CD4-positive, alpha-beta T cell treated with Interleukin-6 for 4 hours (primary cell): ENCODE measurements around the gene ABLIM1.

Experiments used
- DNase-seq: peaks from one replicate; pipeline ENCODE4 v3.0.0-alpha.2; 2020; ENCODE audit warnings: mixed read lengths

Gene ABLIM1

DNA sequence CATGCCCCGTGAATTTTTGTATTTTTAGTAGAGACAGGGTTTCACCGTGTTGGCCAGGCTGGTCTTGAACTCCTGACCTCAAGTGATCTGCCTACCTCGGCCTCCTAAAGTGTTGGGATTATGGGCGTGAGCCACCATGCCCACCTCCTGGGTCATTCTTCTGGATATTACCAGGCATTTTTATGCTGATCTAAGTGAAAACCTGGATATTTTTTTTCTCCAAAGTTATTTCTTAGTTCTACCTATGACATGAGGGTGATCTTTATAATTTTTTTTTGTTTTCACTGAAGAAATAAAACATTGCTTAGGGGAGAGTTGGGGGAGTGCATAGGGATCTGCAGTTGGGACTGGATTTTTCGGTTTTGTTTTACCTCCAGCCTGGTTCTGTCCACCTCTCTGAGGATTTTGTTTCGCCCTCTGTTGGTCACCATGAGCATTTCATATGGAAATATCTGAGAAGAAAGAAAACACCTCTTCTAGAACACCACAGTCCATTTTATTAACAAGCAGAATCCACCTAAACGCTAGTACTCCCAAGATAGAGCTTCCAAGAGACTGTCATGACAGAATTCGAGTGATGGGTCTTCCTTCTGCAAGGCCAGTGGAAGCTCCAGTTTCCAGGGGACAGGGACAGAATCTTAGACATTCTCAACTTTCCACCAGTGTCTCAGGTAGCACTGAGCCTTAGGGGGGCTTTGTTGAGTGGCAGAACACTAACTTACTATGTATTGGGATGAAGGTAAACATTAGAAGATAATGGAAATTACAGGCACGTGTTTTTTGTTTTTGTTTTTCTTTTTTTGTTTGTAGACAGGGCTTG, 220.4 kb downstream of the ABLIM1 start:
- DNase-seq: no peak

DNA sequence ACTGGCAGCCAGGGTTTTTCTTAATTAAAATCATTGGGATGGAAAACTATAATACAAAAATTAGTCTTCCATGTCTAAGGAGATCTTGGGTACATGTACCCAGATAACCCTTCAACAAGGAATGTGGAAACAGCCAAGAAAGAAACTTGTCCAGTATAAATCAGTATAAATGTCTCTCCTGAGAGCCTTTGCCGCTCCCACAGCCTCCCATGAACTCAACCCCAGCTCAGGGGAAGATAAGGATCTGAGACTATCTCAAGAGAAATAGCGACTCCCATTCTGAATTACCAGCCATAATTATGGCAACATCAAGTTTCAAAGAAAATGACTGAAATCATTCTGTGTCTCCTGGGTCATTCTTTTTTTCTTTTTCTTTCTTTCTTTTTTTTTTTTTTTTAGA, 221.1 kb downstream of the ABLIM1 start:
- no peak for DNase-seq

DNA sequence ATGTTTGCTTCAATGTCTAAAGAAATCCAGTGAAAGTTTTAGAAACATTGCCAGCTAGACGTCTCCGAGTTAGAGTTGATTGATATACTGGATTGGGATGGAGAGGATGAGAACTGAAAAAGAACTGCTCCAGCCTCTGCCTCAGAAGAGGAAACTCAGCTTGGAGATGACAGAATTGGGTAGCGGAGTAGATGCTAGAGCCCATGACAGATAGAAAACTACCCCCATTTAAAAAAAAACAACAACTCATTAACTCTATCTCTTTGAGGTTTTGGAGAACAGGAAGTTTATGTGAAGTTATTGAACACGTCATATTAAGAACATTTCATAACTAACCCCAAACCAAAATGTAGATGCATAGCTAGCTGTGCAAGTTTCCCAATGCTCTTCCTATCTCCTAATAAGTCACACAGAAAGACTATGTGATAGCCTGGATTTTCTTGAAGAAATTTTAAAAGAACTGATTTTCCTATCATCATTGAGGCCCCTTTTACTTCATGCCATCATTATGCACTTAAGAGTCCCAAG, 225.4 kb downstream of the ABLIM1 start:
- no peak for DNase-seq

DNA sequence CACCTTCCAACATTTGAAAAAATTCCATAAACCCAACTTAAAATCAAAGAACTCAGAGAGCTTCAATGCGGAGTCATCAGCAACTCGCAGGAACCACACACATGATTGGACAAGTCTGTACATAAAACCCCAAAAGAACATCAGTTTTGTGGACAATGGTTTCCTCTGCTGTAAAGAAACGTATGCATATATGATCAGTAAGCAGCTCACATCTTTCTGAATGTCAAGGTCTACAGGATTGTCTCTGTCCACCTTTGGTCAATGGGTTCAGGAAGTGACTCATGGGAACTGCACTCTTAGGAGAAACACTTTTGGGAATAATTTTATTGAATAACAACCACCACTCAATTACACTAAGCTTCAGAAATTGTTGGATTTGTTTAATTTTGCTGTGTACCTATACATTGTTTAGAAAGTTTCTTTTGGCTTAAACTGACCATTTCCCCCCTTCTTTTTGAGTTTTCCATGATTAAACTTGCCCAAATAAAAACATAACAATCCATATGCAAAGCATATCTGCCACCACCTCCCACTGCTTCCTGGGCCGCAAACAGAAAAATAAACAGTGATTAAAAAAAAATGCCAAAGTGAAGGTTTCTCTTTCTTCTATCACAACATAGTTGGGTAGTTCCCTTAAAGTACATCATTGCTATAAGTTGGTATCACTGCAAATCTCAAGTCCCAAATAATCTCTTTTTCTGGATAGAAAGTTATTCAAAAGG, 226.5 kb downstream of the ABLIM1 start:
- no peak for DNase-seq

DNA sequence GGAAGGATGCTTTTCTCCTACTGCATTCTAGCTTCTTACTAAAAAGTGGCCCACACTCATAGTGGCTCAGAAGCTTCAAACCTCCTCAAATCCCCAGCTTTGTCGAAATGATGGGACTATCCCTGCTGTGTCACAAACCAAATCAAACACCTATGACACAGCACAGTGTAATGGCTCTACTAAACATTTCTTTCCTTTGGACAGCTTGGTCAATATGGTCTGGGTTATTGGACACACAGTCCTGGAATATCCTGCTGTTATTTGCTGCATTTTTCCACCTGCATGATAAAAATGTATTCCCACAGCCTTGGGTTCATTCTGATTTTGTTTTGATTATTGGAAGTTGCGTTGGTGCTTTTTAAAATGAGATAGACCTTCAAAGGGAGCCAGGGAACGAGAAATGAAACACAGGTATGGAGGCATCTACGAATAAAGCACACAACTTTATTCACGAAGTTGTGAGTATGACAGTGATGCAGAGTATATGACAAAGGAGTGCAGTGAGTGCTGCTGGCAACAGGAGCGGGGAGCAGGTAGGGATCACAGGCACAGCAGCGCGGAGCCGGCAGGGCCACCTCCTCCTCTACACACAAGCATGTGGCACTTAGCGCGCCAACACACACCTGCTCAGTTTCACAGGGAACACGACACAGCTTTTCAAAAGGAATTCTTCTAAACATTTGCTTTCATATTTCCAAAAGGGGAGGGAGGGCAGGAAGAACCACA, 227.2 kb downstream of the ABLIM1 start:
- DNase-seq: no peak

DNA sequence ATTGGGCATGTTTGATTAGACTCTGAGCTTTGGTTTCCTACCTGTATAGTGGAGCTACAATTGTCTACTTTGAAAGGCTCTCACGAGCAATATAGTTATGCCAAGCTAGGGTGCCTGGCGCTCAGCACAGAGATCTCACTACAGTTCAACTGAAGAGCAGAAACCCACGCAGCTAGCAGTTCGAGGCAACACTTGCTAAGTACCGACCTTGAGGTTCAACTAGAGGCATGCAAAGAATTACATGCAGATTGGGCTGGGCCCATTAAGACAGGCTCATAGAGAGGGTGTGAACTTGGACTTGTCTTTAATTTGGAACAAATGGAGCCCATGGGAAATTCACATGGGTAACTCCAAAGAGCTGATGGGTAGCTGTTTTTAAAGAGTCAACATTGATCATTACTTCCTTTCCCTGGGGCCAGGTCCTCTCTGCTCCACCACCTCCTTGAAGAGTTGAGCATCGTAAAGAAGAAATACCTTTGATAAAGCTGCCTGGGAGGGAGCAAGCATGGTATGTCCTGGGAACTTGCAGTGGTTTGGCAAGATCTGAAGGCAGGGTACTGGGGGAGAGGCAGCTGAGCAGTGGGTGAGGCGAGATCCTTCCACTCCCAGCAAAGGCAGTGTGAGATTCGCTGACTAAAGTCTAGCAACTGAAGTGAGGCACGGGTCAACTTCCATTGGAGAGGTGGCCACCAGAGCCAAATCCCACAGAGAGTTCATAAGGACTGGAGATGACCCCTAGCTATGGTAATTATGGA, 228.3 kb downstream of the ABLIM1 start:
- no peak for DNase-seq

DNA sequence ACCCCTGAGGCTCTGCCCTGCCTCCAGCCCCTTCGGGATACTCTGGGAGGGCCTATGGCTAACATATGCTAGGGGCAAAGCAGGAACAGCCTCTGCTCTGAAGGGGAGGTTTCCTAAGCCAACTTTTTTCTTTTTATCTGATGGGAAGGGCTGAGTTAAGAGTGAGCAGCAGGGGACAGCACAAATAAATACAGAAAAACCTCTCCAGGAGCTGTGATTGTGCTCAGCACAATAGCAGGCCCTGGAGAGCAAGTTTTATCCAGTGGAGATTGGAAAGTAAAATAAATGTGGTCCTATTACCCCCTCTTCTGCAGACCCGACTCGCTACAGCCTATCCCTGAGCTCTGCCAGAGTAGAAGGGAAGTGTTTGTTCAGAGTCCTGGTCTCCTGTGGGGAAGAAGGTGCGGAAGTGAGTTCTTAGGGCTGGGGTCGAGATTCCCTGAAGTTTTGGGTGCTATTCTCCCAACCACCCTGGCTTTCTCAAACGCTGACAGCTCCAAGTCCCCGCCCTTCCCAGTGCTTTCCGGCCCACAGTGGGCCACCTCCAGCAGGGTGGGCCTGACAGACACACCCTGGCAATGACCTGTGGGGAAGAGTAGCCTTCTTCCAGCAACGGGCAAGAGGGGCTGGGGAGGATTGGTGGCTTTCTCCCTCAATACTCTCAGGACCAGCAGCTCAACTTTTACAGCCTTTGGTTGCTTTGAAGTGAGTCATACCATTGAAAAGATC, 230.8 kb downstream of the ABLIM1 start:
- DNase-seq: no peak

DNA sequence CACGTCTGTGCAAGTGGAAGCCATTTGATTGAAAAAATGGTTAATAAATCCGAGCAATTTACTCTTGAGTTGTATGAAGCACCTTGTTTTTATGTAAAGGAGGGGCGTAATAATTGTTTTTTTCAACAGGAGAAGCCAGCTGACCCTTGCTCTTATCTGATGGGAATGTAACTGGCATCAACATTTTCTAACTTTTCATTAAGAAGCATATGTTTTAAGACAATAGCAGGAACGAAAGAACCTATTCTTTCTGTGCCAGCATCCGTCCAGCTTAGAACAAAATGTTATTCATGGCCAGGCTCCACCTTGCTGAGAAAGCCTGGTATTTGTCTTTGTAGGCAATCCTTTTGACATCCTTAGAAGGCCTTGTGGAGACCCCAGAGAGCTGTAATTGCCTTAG, 231.6 kb downstream of the ABLIM1 start:
- no peak for DNase-seq

DNA sequence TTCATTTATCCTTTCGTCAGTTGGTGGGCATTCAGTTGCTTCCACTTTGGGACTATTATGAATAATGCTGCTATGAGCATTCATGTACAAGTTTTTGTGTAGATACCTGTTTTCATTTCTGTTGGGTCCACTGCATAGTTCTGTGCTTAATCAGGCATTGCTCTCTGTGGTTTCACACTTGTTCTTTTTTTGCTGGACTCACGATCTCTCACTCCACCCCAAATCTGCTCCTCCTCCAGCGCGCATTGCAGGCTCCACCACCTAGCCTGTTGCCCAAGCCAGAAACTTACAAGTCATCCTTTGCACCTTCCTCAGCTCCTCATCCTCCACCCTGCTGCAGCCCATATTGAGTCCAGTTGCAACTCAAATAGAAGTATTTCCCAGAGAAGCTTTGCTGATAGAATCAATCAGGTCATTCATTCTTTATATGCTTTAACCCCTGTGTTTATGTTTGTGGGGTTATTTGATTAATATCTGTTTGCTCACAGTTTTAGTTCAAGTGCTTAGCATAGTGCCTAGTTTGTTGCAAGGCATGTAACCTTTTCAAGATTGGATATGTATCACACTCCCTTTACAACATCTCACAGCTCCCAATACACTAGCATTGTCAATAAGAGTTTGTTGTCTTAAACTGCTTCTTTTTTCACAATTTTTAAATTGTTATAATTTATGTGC, 237.1 kb downstream of the ABLIM1 start:
- no peak for DNase-seq

DNA sequence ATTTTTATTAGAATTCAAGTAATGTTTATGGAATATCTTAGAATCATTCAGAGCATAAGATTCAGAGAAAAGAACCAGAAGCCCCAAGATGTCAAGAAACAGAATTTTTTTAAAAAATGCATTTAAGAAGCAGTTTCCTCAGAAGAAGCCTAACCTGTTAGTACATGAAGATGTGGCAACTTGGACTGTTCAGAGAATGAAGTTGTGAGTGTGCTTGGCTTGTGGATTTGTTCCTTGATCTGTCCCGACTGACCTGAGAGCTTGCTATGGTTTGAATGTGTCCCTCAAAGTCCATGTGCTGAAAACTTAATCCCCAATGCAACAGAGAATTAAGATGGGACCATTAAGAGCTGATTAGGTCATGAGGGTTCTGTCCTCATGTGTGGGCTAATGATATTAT, 240.0 kb downstream of the ABLIM1 start:
- no peak for DNase-seq

DNA sequence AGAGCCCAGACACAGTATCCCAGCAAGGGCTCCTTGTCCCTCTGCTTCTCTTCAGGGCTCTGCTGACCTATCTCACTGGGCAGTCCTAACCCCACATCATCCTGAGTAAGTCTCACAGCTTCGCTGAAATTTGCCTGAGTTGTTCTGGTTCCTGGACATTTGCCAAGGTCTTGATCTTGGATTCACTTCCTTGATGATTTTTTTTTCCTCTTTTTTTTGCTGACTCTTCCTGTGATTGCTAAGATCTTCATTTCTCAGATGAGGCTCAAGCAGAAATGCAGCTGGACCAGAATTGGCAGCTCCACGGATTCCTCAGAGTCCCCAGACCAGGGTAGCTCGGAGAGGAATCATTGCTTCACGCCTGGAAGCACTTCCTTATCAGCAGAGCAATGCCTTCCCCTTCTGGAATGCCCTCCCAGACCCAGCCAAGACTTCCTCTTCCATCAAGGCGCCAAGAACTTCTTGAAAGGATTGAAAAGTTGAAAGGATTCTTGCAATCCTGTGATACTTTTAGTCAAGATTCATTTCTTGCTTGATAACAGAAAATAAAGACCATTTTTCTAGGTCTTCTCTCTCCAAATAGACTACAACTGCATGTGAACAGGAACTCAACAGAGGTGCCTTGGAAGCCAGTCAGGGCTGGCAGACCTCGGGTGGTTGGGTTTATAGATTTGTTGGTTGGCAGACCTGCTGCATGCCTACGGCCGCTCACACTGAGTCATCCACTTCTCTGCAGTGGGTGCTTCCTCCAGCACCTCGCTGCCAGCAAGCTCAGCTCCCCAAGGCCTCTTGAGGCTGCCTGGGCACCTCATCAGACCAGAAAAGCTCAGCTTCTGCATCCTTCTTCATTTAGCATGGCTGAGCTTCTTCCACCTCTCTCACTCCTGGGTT, 244.9 kb downstream of the ABLIM1 start:
- no peak for DNase-seq

DNA sequence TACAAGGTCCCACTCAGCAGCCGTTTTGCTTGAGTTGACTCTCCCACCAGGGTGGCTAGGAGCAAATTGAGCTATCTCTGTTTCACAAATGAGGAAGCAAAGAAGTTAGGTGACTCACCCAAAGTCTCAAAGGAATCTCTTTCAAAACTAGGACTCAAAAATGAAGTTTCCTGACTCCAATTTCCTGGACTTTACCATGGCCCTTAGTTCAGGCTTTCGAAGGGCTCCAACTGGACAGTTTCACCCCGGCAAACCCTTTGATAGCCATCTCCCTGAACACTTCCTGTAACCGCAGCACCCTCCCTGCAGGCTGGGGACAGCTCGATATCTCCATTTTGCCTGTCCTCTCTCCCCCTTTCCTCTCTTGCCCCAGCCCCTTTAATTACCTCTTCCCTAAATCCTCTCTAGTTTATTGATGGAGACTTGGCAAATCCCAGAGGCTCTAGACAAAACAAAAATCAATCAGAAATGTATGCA, 249.1 kb downstream of the ABLIM1 start:
- DNase-seq: no peak

DNA sequence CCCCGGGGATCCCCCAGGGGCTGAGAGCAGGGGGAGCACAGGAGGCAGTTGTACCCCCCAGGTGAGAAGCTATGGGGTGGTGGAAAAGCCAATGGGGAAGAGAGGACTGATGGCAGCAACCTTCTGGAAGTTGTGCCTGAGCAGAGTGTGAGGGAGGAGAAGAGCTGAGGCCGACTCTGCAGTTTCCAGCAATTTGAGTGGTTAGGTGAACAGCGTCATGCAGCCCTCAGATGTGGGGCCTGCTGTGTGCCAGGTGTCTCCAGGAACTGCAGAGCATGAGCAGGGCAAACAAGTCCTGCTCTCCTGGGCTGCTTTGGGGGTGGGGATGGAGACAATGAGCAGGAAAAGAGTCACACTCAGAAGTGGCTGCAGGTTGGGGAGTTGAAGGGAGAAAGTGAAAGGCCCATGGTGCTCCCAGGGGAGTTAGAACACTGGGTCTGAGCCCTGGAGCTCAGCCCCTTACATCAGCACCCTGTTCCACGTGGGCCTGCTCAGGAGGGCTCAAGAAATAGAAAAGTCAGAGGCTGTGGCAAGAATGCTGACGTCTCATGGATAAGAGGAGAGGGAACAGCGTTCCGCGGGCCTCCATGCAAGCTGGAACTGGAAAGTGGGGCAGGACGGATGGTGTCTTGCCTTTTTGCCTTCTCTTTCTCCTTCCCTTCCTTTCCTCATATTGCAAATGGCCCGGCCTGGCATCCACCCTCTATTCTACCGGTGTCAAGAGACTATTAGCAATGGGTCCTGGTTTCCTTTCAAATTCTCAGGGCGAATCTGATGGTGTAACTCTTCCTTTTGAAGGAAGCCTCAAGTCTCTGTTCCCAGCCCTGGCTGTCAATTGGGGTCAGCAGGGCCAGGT, 249.7 kb downstream of the ABLIM1 start:
- no peak for DNase-seq

DNA sequence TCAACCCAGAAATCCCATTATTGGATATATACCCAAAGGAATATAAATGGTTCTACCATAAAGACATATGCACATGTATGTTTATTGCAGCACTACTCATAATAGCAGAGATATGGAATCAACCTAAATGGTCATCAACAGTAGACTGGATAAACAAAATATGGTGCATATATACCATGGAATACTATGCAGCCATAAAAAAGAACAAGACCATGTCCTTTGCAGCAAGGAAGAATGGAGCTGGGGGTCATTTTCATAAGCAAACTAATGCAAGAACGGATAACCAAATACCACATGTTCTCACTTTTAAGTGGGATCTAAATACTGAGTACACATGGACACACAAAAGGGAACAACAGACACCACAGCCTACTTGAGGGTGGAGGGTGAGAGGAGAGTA, 251.6 kb downstream of the ABLIM1 start:
- no peak for DNase-seq

DNA sequence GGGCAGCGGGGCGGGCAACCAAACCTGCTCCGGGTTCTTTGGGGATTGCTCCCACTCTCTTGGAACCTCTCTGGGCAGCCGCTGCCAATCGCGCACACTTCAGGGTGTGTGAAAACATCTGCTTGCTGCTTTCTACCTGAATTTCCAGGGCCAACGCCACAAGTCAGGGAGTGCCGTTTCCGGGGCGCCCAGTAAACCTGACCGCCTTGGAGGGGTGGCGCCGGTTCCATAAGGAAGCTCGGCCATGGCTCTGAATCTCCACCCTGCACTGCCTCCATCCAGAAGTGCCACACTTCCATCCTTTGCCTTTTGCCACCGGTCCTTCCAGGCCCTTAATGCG, 253.1 kb downstream of the ABLIM1 start:
- DNase-seq: no peak

DNA sequence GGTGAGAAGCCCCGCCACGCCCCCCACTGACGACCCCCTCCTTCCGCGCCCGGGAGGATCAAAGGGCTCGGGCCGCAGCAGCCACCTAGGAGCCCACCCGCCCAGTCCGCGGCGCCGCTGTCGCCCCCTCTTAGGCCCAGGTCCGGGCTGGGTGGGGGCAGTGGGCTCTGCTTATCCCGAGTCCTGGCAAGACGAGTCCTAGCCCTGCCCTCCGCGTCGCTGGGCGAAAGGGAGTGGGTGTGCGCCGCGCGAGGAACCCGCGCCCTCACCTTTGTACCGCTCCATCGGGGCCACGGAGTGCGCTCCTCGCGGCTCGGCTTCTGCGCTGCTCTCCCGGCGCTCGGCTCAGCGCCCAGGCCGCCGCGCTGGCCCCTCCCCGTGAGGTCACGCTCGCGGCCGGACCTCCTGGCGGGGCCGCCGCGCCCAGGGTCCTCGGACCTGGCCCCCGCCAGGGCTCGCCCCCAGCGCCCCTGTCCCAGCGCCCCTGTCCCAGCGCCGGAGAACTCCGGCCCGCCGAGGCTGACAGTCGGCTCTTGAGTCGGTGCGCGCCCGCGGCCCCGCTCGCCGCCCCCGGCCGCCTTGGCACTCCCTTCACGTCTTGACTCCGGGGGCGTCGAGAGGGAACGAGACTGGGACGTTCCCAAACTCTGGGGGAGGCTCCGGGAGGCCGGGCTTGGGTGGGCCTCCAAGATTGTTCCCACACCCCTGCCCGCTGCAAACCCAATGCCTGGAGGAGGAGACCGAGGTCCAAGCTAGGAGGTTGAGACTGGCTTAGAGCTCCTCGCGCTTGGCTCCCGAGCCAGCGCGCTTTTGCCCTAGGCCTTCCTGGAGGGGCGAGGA, 253.7 kb downstream of the ABLIM1 start, which contains the start of gene AFAP1L2:
Gene AFAP1L2, minus strand, starts transcription at position 332 of the 840 bp plus-strand sequence. Its CDS starts 47 bp downstream, at position 285.
- DNase-seq: no peak

DNA sequence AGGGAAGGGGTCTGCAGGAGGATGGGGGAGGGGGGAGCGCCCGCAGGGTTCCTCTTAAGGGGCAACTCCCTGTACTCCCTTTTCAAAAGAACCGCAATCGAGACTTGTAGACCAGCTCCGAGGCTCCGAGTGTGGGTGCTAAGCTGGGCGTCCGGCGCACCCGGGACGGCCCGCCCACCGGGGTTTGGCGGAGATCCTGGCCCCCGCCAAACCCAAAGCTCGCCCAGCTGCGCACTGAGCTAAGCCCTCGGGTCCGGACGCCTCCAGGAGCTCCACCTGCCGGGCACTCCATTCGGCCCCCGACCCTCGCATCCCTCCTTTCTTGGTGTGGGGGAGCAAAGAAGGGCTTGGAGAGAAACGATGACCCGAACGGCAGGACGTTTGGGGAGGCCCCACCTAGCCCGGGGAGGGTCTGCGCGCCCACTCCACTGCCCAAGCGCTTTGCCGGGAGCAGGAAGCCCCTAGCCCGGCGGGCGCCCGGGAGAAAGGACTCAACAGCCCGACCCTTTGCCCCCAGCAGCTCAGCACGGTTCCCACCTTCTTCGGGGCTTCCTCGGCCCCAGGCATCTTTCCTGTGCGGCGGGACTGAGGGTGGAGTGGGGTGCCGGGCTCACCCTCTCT, 254.4 kb downstream of the ABLIM1 start:
- no peak for DNase-seq
